AG09309 (cell line): ENCODE data around the gene RNPEP.

ENCODE experiments used
- DNase-seq: peaks from one replicate; pipeline ENCODE4 v3.0.0-alpha.2; 2010; ENCODE audit warnings: low read depth
- H3K4me3 ChIP-seq: 2 replicates; pipeline ENCODE4 v1.5.1; 2011; ENCODE audit warnings: mild to moderate bottlenecking, low read depth, low read length, moderate library complexity; ENCODE audit not compliant: control insufficient read depth
- CTCF ChIP-seq: IDR thresholded peaks from 2 replicates; pipeline ENCODE4 v1.5.1; 2011; ENCODE audit warnings: mild to moderate bottlenecking, low read depth, low read length, inconsistent platforms; ENCODE audit not compliant: insufficient read depth, control insufficient read depth; ENCODE audit errors: missing control alignments

RNPEP gene

GRCh38 chr1:201999625-202000238 lies 17.3 kb downstream of the RNPEP start:
- peak; percentile 73 for TF ChIP-seq CTCF
- H3K4me3 ChIP-seq = no peak overlapping the region
- no peak for DNase-seq

GRCh38 chr1:202002507-202002906 lies 20.1 kb downstream of the RNPEP start:
- no peak for TF ChIP-seq CTCF
- no peak overlapping the region for H3K4me3 ChIP-seq
- DNase-seq = no peak

GRCh38 chr1:202004711-202005110 lies 22.3 kb downstream of the RNPEP start:
- TF ChIP-seq CTCF = no peak
- no peak for DNase-seq
- no peak overlapping the region for H3K4me3 ChIP-seq

- H3K4me3 ChIP-seq = no peak overlapping the region
- peak; percentile 25 for TF ChIP-seq CTCF
- DNase-seq = no peak
These were observed 23.5 kb downstream of the RNPEP start for GRCh38 chr1:202005958-202006357.

GRCh38 chr1:202007304-202007703 lies 24.9 kb downstream of the RNPEP start:
- H3K4me3 ChIP-seq = no peak overlapping the region
- no peak for DNase-seq
- TF ChIP-seq CTCF = no peak

GRCh38 chr1:202007805-202008489 lies 25.5 kb downstream of the RNPEP start:
- no peak overlapping the region for H3K4me3 ChIP-seq
- TF ChIP-seq CTCF = no peak
- no peak for DNase-seq
